SK-N-SH (cell line): ENCODE results near the gene CRACR2A. TPM values are rescaled to one million over a fixed set of nuclear protein-coding genes. Genes with fewer than 3 reads are reported as not detected.

ENCODE experiments used
- CTCF ChIA-PET: fragments of 300-600, 350-600 bp; formaldehyde crosslinking; extraction: SDS; loops from one replicate; lab custom pipeline; 2021; lab: Yijun Ruan, JAX
- POLR2A ChIA-PET: fragments of 350-600 bp; sonication (Branson Sonifier 250); formaldehyde crosslinking; extraction: SDS; loops from one replicate; lab custom pipeline; 2020; ENCODE audit warnings: antibody characterized with exemption, inconsistent platforms; lab: Yijun Ruan, JAX
- DNase-seq: peaks from one replicate; pipeline ENCODE4 v3.0.0; 2012
- H2AFZ ChIP-seq: fragments of 200-600 bp; sonication (generic); 2 replicates; pipeline ENCODE4 v1.8.1; 2016; ENCODE audit warnings: antibody characterized with exemption, mild to moderate bottlenecking, low read depth
- H3F3A ChIP-seq: fragments of 200-600 bp; sonication (generic); replicated peaks from 2 replicates; pipeline ENCODE3; 2016; ENCODE audit warnings: antibody characterized with exemption, mild to moderate bottlenecking; ENCODE audit not compliant: insufficient read depth
- H3K27ac ChIP-seq, 2 experiments: fragments of 200-500 bp in 1 of 2; fragments of 200-600 bp in 1 of 2; sonication (Bioruptor generic) in 1 of 2; sonication (generic), shearing (Covaris generic) in 1 of 2; 2 replicates each; pipeline versions ENCODE4 v1.5.1 to v1.6.1; 2014 to 2016; ENCODE audit warnings: low read depth in 2 of 2, inconsistent platforms in 1 of 2, low read length in 1 of 2, mild to moderate bottlenecking in 1 of 2, mixed read lengths in 1 of 2
- H3K27me3 ChIP-seq: fragments of 200-600 bp; sonication (generic), shearing (Covaris generic); 2 replicates; pipeline ENCODE4 v1.6.1; 2016; ENCODE audit warnings: mixed run types; ENCODE audit not compliant: insufficient read depth
- H3K36me3 ChIP-seq, 2 experiments: fragments of 200-500 bp in 1 of 2; fragments of 200-600 bp in 1 of 2; sonication (Bioruptor generic) in 1 of 2; sonication (generic) in 1 of 2; replicated peaks in 1 of 2; 2 replicates each; pipeline versions ENCODE3 to v1.5.1; 2014 to 2016; ENCODE audit warnings: low read length in 1 of 2, mild to moderate bottlenecking in 1 of 2; ENCODE audit not compliant: insufficient read depth in 2 of 2, control insufficient read depth in 1 of 2
- H3K4me1 ChIP-seq, 2 experiments: fragments of 200-500 bp in 1 of 2; fragments of 200-600 bp in 1 of 2; sonication (Bioruptor generic) in 1 of 2; sonication (generic), shearing (Covaris generic) in 1 of 2; 2 replicates each; pipeline versions ENCODE4 v1.5.1 to v1.6.1; 2014 to 2016; ENCODE audit warnings: low read depth in 1 of 2, low read length in 1 of 2, mixed run types in 1 of 2; ENCODE audit not compliant: insufficient read depth in 2 of 2, control insufficient read depth in 1 of 2
- H3K4me2 ChIP-seq: fragments of 200-600 bp; sonication (generic), shearing (Covaris generic); 2 replicates; pipeline ENCODE4 v1.6.1; 2017; ENCODE audit warnings: mixed run types
- H3K4me3 ChIP-seq, 2 experiments: fragments of 200-500 bp in 1 of 2; fragments of 200-600 bp in 1 of 2; sonication (Bioruptor generic) in 1 of 2; sonication (generic), shearing (Covaris generic) in 1 of 2; 2 replicates each; pipeline versions ENCODE4 v1.5.1 to v1.8.1; 2014 to 2016; ENCODE audit warnings: low read depth in 2 of 2, inconsistent platforms in 1 of 2, low read length in 1 of 2, mild to moderate bottlenecking in 1 of 2, mixed read lengths in 1 of 2, moderate library complexity in 1 of 2
- H3K79me2 ChIP-seq: fragments of 200-600 bp; sonication (generic); 2 replicates; pipeline ENCODE4 v1.8.1; 2017; ENCODE audit warnings: mild to moderate bottlenecking; ENCODE audit not compliant: insufficient read depth
- H3K9ac ChIP-seq: fragments of 200-600 bp; sonication (generic); 2 replicates; pipeline ENCODE4 v1.6.1; 2017; ENCODE audit warnings: mixed run types
- H3K9me2 ChIP-seq: fragments of 200-600 bp; sonication (generic); 2 replicates; pipeline ENCODE4 v1.6.1; 2017; ENCODE audit warnings: mixed run types
- H3K9me3 ChIP-seq: fragments of 200-600 bp; sonication (generic); 2 replicates; pipeline ENCODE4 v1.6.1; 2017; ENCODE audit warnings: mixed run types, mild to moderate bottlenecking, moderate library complexity
- H4K20me1 ChIP-seq: fragments of 200-600 bp; sonication (generic); 2 replicates; pipeline ENCODE4 v1.6.1; 2017; ENCODE audit warnings: mild to moderate bottlenecking, mixed run types; ENCODE audit not compliant: insufficient read depth
- CHD2 ChIP-seq: fragments of 150-350 bp; IDR thresholded peaks from 2 replicates; pipeline ENCODE4 v1.6.1; 2018; ENCODE audit warnings: low read length; ENCODE audit not compliant: partially characterized antibody
- EP300 ChIP-seq, 2 experiments: IDR thresholded peaks; 2 replicates each; pipeline versions ENCODE4 v1.4.0 to v1.6.1; 2012; ENCODE audit warnings: borderline replicate concordance in 1 of 2, low read depth in 1 of 2, low read length in 1 of 2
- EZH2phosphoT487 ChIP-seq: fragments of 200-600 bp; sonication (generic); IDR thresholded peaks from 2 replicates; pipeline ENCODE4 v1.6.1; 2017; ENCODE audit warnings: low read depth, mixed run types, mild to moderate bottlenecking, antibody characterized with exemption, moderate library complexity, borderline replicate concordance
- FOSL2 ChIP-seq: IDR thresholded peaks from 2 replicates; pipeline ENCODE4 v1.4.0; 2012; ENCODE audit warnings: low read depth, mild to moderate bottlenecking, moderate library complexity, borderline replicate concordance
- MXI1 ChIP-seq: IDR thresholded peaks from 2 replicates; pipeline ENCODE4 v1.6.1; 2012; ENCODE audit warnings: mild to moderate bottlenecking, low read depth, low read length, improper control_type of control experiment
- POLR2AphosphoS5 ChIP-seq: IDR thresholded peaks from 2 replicates; pipeline ENCODE4 v1.6.1; 2012; ENCODE audit warnings: low read depth, low read length
- RCOR1 ChIP-seq: fragments of 150-350 bp; IDR thresholded peaks from 2 replicates; pipeline ENCODE4 v1.6.1; 2017; ENCODE audit warnings: antibody characterized with exemption, low read length
- RXRA ChIP-seq: IDR thresholded peaks from 2 replicates; pipeline ENCODE4 v1.4.0; 2012; ENCODE audit warnings: low read depth, mild to moderate bottlenecking, borderline replicate concordance
- SMC3 ChIP-seq: IDR thresholded peaks from 2 replicates; pipeline ENCODE4 v1.6.1; 2012; ENCODE audit warnings: low read depth, low read length, improper control_type of control experiment
- TAF1 ChIP-seq: IDR thresholded peaks from 2 replicates; pipeline ENCODE4 v1.6.1; 2012; ENCODE audit warnings: low read depth, mild to moderate bottlenecking, low read length, moderate library complexity, borderline replicate concordance
- TCF12 ChIP-seq: IDR thresholded peaks from 2 replicates; pipeline ENCODE4 v1.4.0; 2012
- TEAD4 ChIP-seq: IDR thresholded peaks from 2 replicates; pipeline ENCODE4 v1.4.0; 2012; ENCODE audit warnings: mild to moderate bottlenecking, borderline replicate concordance; ENCODE audit not compliant: insufficient read depth
- YY1 ChIP-seq: IDR thresholded peaks from 2 replicates; pipeline ENCODE4 v1.4.0; 2012; ENCODE audit warnings: low read depth, mild to moderate bottlenecking
- WGBS: methylation state at CpG from one replicate; pipeline ENCODE4 v1.1.6; 2017; ENCODE audit warnings: low lambda C conversion rate; 5-methylcytosine and 5-hydroxymethylcytosine counted together
- polyA plus RNA-seq, 3 experiments: library from polyadenylated mRNA; depleted of rRNA; stranded (reverse); fragments of >200 nt; gene quantifications; 2 replicates each; pipeline ENCODE4 v1.2.3, GENCODE V29; 2012
- TF ChIP-seq, protein P1 (sequence below): IDR thresholded peaks from 2 replicates; pipeline ENCODE4 v1.4.0; 2012; ENCODE audit warnings: low read depth, borderline replicate concordance
- TF ChIP-seq, protein P2 (sequence below): IDR thresholded peaks from 2 replicates; pipeline ENCODE4 v1.4.0; 2012; ENCODE audit warnings: low read depth, borderline replicate concordance
- TF ChIP-seq, protein P3 (sequence below): IDR thresholded peaks from 2 replicates; pipeline ENCODE4 v1.4.0; 2012; ENCODE audit warnings: low read depth

Gene CRACR2A
- polyA plus RNA-seq, 1 of the 3 experiments (the other 2 are of a cell fraction), result 0.12 TPM

DNA sequence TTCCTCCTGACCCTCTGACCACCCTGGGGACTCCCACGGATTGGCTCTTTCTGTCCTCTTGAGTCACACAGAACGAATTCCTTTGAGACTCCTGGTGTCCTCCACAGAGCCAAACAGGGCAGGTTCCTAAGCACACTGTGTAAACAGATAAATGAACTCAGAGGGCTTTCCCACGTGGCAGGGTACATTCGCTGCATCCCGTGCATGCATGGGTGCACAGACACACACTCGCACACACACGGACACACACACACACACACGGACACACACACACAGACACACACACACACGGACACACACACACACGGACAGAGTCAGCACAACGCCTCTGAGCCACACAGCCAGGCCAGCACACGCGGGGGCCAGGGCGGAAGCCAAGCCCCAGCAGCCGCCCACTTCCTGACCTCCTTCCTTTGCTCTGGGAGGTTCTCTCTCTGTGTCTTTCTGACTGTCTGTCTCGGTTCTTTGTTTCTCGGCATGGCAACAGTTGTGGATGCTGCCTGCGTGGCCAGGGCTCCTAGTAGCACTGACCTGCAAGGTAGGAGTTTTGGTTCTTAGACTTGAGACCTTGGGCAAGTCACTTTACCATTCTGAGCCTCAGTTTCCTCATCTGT is 706 bp downstream of the CRACR2A start (continued):
- no peak for TF ChIP-seq SMC3
- no peak for TF ChIP-seq RXRA
- no peak for TF ChIP-seq TAF1
- no peak for TF ChIP-seq POLR2AphosphoS5
- TF ChIP-seq MXI1, result no peak

DNA sequence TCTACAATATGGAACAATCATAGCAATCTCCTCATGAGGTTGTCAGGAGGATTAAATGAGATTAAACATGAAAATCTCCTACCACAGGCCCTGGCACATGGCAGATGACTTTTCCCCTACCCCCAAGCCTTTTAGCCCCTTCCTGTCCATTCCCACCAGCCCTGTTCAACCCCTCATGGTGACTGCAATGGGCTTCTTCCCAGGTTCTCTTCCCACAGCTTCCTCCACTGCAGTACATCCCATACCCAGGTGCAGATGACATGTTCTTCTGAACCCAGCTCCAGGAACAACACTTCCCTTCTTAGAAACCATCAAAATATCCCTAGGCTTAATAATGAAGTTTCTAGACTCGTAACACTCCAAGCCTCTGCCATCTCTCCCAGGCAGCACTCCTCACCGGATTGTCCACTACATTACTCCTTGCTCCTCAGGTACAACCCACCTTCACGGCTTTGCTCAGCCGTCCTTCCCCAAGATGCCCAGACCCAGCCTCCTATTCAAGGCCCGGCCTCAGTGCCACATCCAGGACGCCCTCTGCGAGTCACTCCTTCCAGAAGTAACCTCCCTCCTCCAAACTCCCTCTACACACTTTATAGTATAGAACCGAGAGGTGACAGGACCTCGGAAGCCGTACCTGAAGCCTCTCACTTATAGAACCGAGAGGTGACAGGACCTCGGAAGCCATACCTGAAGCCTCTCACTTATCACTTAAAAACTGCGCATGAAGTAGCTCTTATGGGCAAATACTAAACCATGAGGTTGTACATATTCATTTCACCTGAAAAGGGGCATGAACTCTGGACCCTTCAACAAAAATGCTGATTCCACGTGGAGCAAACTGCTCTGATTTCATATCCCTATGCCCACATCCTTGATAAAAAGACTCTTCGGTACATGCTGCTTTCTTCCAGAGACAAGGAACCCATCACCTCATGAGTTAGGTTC is 1.5 kb downstream of the CRACR2A start:
- DNase-seq, result no peak
- Histone ChIP-seq H3K9me2 (no peaks in the 10 kb centered on the region), H3F3A (no peaks in the 10 kb centered on the region), H3K9me3 (no peaks in the 10 kb centered on the region), H3K9ac (no peak overlapping the region), H3K4me2 (no peak overlapping the region), H2AFZ (no peak overlapping the region), H3K36me3 (no peaks in the 10 kb centered on the region), H4K20me1 (no peaks in the 10 kb centered on the region), H3K27ac (no peak overlapping the region), H3K79me2 (no peaks in the 10 kb centered on the region), H3K4me3 (no peak overlapping the region), H3K4me1 (peaks cover 0 to 2% of the 10 kb centered on the region in 2 experiments; a peak in 1 of 4 replicates)
- CTCF ChIA-PET, result interaction anchor here (2.6 kb wide), 1 partner anchor 451 kb away, joined by 11 read pairs; no protein-coding TSS in a partner anchor
- 85% methylated on average over 13 of the region's 15 CpGs for WGBS
- TF ChIP-seq POLR2AphosphoS5 (no peak), RCOR1 (no peak), CHD2 (no peak), FOSL2 (no peak), SMC3 (no peak), TCF12 (no peak), YY1 (no peak), EP300 (IDR thresholded peaks at IDR 0.05; ENCODE audit: borderline replicate concordance in 1 of 2, low read depth in 1 of 2, low read length in 1 of 2) (no peak), TEAD4 (no peak), EZH2phosphoT487 (no peak), TAF1 (no peak), RXRA (no peak), MXI1 (no peak)
- TF ChIP-seq, protein P1, sequence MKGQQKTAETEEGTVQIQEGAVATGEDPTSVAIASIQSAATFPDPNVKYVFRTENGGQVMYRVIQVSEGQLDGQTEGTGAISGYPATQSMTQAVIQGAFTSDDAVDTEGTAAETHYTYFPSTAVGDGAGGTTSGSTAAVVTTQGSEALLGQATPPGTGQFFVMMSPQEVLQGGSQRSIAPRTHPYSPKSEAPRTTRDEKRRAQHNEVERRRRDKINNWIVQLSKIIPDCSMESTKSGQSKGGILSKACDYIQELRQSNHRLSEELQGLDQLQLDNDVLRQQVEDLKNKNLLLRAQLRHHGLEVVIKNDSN, result no peak
- TF ChIP-seq, protein P2, sequence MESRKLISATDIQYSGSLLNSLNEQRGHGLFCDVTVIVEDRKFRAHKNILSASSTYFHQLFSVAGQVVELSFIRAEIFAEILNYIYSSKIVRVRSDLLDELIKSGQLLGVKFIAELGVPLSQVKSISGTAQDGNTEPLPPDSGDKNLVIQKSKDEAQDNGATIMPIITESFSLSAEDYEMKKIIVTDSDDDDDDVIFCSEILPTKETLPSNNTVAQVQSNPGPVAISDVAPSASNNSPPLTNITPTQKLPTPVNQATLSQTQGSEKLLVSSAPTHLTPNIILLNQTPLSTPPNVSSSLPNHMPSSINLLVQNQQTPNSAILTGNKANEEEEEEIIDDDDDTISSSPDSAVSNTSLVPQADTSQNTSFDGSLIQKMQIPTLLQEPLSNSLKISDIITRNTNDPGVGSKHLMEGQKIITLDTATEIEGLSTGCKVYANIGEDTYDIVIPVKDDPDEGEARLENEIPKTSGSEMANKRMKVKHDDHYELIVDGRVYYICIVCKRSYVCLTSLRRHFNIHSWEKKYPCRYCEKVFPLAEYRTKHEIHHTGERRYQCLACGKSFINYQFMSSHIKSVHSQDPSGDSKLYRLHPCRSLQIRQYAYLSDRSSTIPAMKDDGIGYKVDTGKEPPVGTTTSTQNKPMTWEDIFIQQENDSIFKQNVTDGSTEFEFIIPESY, result no peak
- TF ChIP-seq, protein P3, sequence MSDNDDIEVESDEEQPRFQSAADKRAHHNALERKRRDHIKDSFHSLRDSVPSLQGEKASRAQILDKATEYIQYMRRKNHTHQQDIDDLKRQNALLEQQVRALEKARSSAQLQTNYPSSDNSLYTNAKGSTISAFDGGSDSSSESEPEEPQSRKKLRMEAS, result no peak
- TF ChIP-seq, all 33 proteins: peak for 0
- no peaks in the 10 kb centered on the region for H3K27me3 ChIP-seq
- POLR2A ChIA-PET, result no interaction called here
